HEK293 (cell line): Measurements from ENCODE around the gene IL11RA.

ENCODE experiments used
- CTCF ChIA-PET: fragments of 350-600 bp; formaldehyde crosslinking; extraction: SDS; loops from one replicate; lab custom pipeline; 2021; ENCODE audit warnings: antibody characterized with exemption; lab: Yijun Ruan, JAX
- POLR2A ChIA-PET: fragments of 300-600 bp; formaldehyde crosslinking; extraction: SDS; loops from one replicate; lab custom pipeline; 2020; ENCODE audit warnings: antibody characterized with exemption, inconsistent platforms; lab: Yijun Ruan, JAX
- H3K27ac ChIP-seq: fragments of 200-500 bp; sonication (Bioruptor generic); 2 replicates; pipeline ENCODE4 v1.5.1; 2014; ENCODE audit warnings: low read depth, low read length, control low read depth, inconsistent platforms; ENCODE audit errors: extremely low read depth
- H3K36me3 ChIP-seq, 2 experiments: fragments of 200-500 bp in 1 of 2; sonication (Bioruptor generic) in 1 of 2; 1 replicate in 1 of 2; 2 replicates in 1 of 2; pipeline ENCODE4 v1.5.1; 2014 to 2017; ENCODE audit warnings: inconsistent platforms in 2 of 2, low read length in 2 of 2; ENCODE audit not compliant: control insufficient read depth in 2 of 2, insufficient read depth in 1 of 2
- H3K4me1 ChIP-seq: fragments of 200-500 bp; sonication (Bioruptor generic); 2 replicates; pipeline ENCODE4 v1.5.1; 2014; ENCODE audit warnings: mild to moderate bottlenecking, low read length, inconsistent platforms; ENCODE audit not compliant: control insufficient read depth, insufficient read depth
- H3K4me3 ChIP-seq: 2 replicates; pipeline ENCODE4 v1.5.1; 2011; ENCODE audit warnings: low read depth, mild to moderate bottlenecking, control low read depth, low read length, moderate library complexity
- H3K9me3 ChIP-seq: fragments of 200-500 bp; sonication (Bioruptor generic); 2 replicates; pipeline ENCODE4 v1.5.1; 2014; ENCODE audit warnings: low read depth, low read length, inconsistent platforms; ENCODE audit not compliant: control insufficient read depth, insufficient read depth
- EGR2 ChIP-seq: fragments of 450-650 bp; formaldehyde crosslinking; IDR thresholded peaks from 2 replicates; pipeline ENCODE4 v1.5.1; 2016; ENCODE audit warnings: low read depth, missing biosample characterization, missing genetic modification characterization
- HIC1 ChIP-seq: fragments of 450-650 bp; formaldehyde crosslinking; IDR thresholded peaks from 2 replicates; pipeline ENCODE4 v1.5.1; 2016; ENCODE audit warnings: missing biosample characterization, missing genetic modification characterization
- KLF16 ChIP-seq: fragments of 450-650 bp; formaldehyde crosslinking; IDR thresholded peaks from 2 replicates; pipeline ENCODE4 v1.5.1; 2017; ENCODE audit warnings: missing biosample characterization, missing genetic modification characterization
- KLF8 ChIP-seq: fragments of 450-650 bp; formaldehyde crosslinking; IDR thresholded peaks from 2 replicates; pipeline ENCODE4 v1.5.1; 2016; ENCODE audit warnings: missing biosample characterization, missing genetic modification characterization
- KLF9 ChIP-seq: fragments of 450-650 bp; formaldehyde crosslinking; IDR thresholded peaks from 2 replicates; pipeline ENCODE4 v1.5.1; 2016; ENCODE audit warnings: missing biosample characterization, missing genetic modification characterization, low read depth
- PATZ1 ChIP-seq: fragments of 450-650 bp; formaldehyde crosslinking; IDR thresholded peaks from 2 replicates; pipeline ENCODE4 v1.5.1; 2016; ENCODE audit warnings: missing biosample characterization, missing genetic modification characterization
- PRDM10 ChIP-seq: fragments of 450-650 bp; formaldehyde crosslinking; IDR thresholded peaks from 2 replicates; pipeline ENCODE4 v1.5.1; 2016; ENCODE audit warnings: missing biosample characterization, missing genetic modification characterization
- SCRT2 ChIP-seq: fragments of 450-650 bp; formaldehyde crosslinking; IDR thresholded peaks from 2 replicates; pipeline ENCODE4 v1.5.1; 2016; ENCODE audit warnings: missing biosample characterization, missing genetic modification characterization
- YY2 ChIP-seq: fragments of 450-650 bp; formaldehyde crosslinking; IDR thresholded peaks from 2 replicates; pipeline ENCODE4 v1.5.1; 2016; ENCODE audit warnings: missing biosample characterization, missing genetic modification characterization
- ZNF138 ChIP-seq: fragments of 450-650 bp; formaldehyde crosslinking; IDR thresholded peaks from 2 replicates; pipeline ENCODE4 v1.5.1; 2016; ENCODE audit warnings: missing biosample characterization, missing genetic modification characterization, borderline replicate concordance
- ZNF335 ChIP-seq: fragments of 450-650 bp; formaldehyde crosslinking; conservative IDR thresholded peaks from 2 replicates; pipeline ENCODE4 v1.5.1; 2016; ENCODE audit warnings: missing biosample characterization, missing genetic modification characterization
- ZNF362 ChIP-seq: fragments of 450-650 bp; formaldehyde crosslinking; IDR thresholded peaks from 2 replicates; pipeline ENCODE4 v1.5.1; 2016; ENCODE audit warnings: missing biosample characterization, missing genetic modification characterization
- ZNF37A ChIP-seq: fragments of 450-650 bp; IDR thresholded peaks from 2 replicates; pipeline ENCODE4 v1.5.1; 2018; ENCODE audit warnings: missing biosample characterization, missing genetic modification characterization
- ZNF398 ChIP-seq: fragments of 450-650 bp; formaldehyde crosslinking; IDR thresholded peaks from 2 replicates; pipeline ENCODE4 v1.5.1; 2017; ENCODE audit warnings: missing biosample characterization, missing genetic modification characterization
- ZNF449 ChIP-seq: fragments of 450-650 bp; formaldehyde crosslinking; IDR thresholded peaks from 2 replicates; pipeline ENCODE4 v1.5.1; 2017; ENCODE audit warnings: missing biosample characterization, mild to moderate bottlenecking, missing genetic modification characterization, moderate library complexity
- ZNF629 ChIP-seq: fragments of 450-650 bp; formaldehyde crosslinking; IDR thresholded peaks from 2 replicates; pipeline ENCODE4 v1.5.1; 2017; ENCODE audit warnings: missing biosample characterization, missing genetic modification characterization
- ZNF654 ChIP-seq: fragments of 450-650 bp; formaldehyde crosslinking; IDR thresholded peaks from 2 replicates; pipeline ENCODE4 v1.5.1; 2016; ENCODE audit warnings: low read depth, missing biosample characterization, missing genetic modification characterization
- ZNF660 ChIP-seq: fragments of 450-650 bp; IDR thresholded peaks from 2 replicates; pipeline ENCODE4 v1.5.1; 2018; ENCODE audit warnings: missing biosample characterization, mild to moderate bottlenecking, missing genetic modification characterization
- ZNF791 ChIP-seq: fragments of 450-650 bp; formaldehyde crosslinking; IDR thresholded peaks from 2 replicates; pipeline ENCODE4 v1.5.1; 2016; ENCODE audit warnings: missing biosample characterization, missing genetic modification characterization

Gene IL11RA

GRCh38 chr9:34611811-34612787, 39.9 kb upstream of the IL11RA start, which contains the start of gene RPP25L (continued):
- TF ChIP-seq ZNF398 (tag by site-specific recombination) (peak; percentile 56), ZNF362 (no peak), KLF16 (tag by site-specific recombination) (no peak), ZNF138 (tag by site-specific recombination) (no peak), ZNF629 (0 out of 2 replicates have a peak, but pooled peaks have one; percentile 29), YY2 (tag by site-specific recombination) (no peak), EGR2 (tag by site-specific recombination) (peak; percentile 58; the same call in 1 of the 2 replicates)

- peak overlapping the region; percentile 38 for H3K4me3 ChIP-seq
- peaks cover 5 to 61% of the 10 kb centered on the region in 2 experiments; a peak in 2 of 3 replicates for H3K36me3 ChIP-seq
- CTCF ChIA-PET, result interaction anchor here (0.6 to 10.3 kb wide), 12 partner anchors 10 to 540 kb away, joined by 3 to 164 read pairs (median 4); partner anchors contain the start of genes ARID3C and SIGMAR1
- no peak overlapping the region; the same call in 1 of the 2 replicates for H3K27ac ChIP-seq
- H3K9me3 ChIP-seq, result no peaks in the 10 kb centered on the region
- POLR2A ChIA-PET, result interaction anchor here (0.6 to 2.4 kb wide), 6 partner anchors 20 to 513 kb away, joined by 3 to 11 read pairs (median 5); partner anchors contain the start of genes GALT and SIGMAR1
- no peaks in the 10 kb centered on the region for H3K4me1 ChIP-seq
- TF ChIP-seq SCRT2 (no peak), ZNF791 (tag by site-specific recombination) (no peak), ZNF654 (tag by site-specific recombination) (peak; percentile 47), KLF8 (peak; percentile 22; the same call in 1 of the 2 replicates), ZNF37A (tag by site-specific recombination) (no peak), ZNF449 (no peak), PRDM10 (peak; percentile 42; the same call in 1 of the 2 replicates), ZNF335 (peak; percentile 59), HIC1 (tag by site-specific recombination) (peak; percentile 53; the same call in 1 of the 2 replicates), KLF9 (tag by site-specific recombination) (no peak), ZNF660 (peak; percentile 62; the same call in 1 of the 2 replicates), PATZ1 (tag by site-specific recombination) (peak; percentile 54; the same call in 1 of the 2 replicates)
These were observed 39.1 kb upstream of the IL11RA start for GRCh38 chr9:34612788-34613390.
